GM23248 (cell line): Measurements from ENCODE around the gene SH3BP2. TPM values are rescaled to one million over a fixed set of nuclear protein-coding genes. Genes with fewer than 3 reads are reported as not detected.
A peak's percentile ranks its signal among the peaks of the same experiment; 100 is the strongest.

Experiments used
- DNase-seq: peaks from one replicate; pipeline ENCODE4 v3.0.0-alpha.2; 2015
- H2AFZ ChIP-seq: fragments of 200-600 bp; sonication (generic); 2 replicates; pipeline ENCODE4 v1.6.1; 2016; ENCODE audit warnings: antibody characterized with exemption
- H3F3A ChIP-seq: fragments of 200-600 bp; sonication (generic); 2 replicates; pipeline ENCODE4 v1.6.1; 2016; ENCODE audit warnings: mild to moderate bottlenecking, antibody characterized with exemption, mixed run types; ENCODE audit not compliant: insufficient read depth
- H3K27ac ChIP-seq: fragments of 200-600 bp; sonication (generic); 2 replicates; pipeline ENCODE4 v1.5.1; 2016; ENCODE audit warnings: mild to moderate bottlenecking
- H3K27me3 ChIP-seq: fragments of 200-600 bp; sonication (generic); replicated peaks from 2 replicates; pipeline ENCODE4 v1.6.1; 2016; ENCODE audit warnings: mild to moderate bottlenecking; ENCODE audit not compliant: insufficient read depth
- H3K36me3 ChIP-seq: fragments of 200-600 bp; sonication (generic); 2 replicates; pipeline ENCODE4 v1.6.1; 2016; ENCODE audit warnings: low read depth, mild to moderate bottlenecking
- H3K4me1 ChIP-seq: fragments of 200-600 bp; sonication (generic); 2 replicates; pipeline ENCODE4 v1.6.1; 2016; ENCODE audit warnings: mild to moderate bottlenecking; ENCODE audit not compliant: insufficient read depth
- H3K4me2 ChIP-seq: fragments of 200-600 bp; sonication (generic); one replicate; pipeline ENCODE4 v1.6.1; 2016; ENCODE audit warnings: mild to moderate bottlenecking; ENCODE audit not compliant: unreplicated experiment
- H3K4me3 ChIP-seq: fragments of 200-600 bp; sonication (generic); 2 replicates; pipeline ENCODE4 v1.5.1; 2016; ENCODE audit warnings: mild to moderate bottlenecking
- H3K79me2 ChIP-seq: fragments of 200-600 bp; sonication (generic); 2 replicates; pipeline ENCODE4 v1.6.1; 2016; ENCODE audit warnings: mild to moderate bottlenecking; ENCODE audit not compliant: insufficient read depth
- H3K9ac ChIP-seq: fragments of 200-600 bp; sonication (generic); 2 replicates; pipeline ENCODE4 v1.6.1; 2016; ENCODE audit warnings: mild to moderate bottlenecking
- H3K9me2 ChIP-seq: fragments of 200-600 bp; sonication (generic); 2 replicates; pipeline ENCODE4 v1.6.1; 2016; ENCODE audit warnings: mixed run types, mild to moderate bottlenecking, moderate library complexity; ENCODE audit not compliant: insufficient read depth
- H3K9me3 ChIP-seq: fragments of 200-600 bp; sonication (generic); one replicate; pipeline ENCODE4 v1.6.1; 2017; ENCODE audit warnings: low read depth
- H4K20me1 ChIP-seq: fragments of 200-600 bp; sonication (generic); 2 replicates; pipeline ENCODE4 v1.6.0; 2016; ENCODE audit not compliant: insufficient read depth
- EZH2 ChIP-seq: fragments of 200-600 bp; sonication (generic); IDR thresholded peaks from 2 replicates; pipeline ENCODE4 v1.6.1; 2018; ENCODE audit warnings: antibody characterized with exemption, mild to moderate bottlenecking; ENCODE audit not compliant: insufficient read depth, poor library complexity, severe bottlenecking
- EZH2phosphoT487 ChIP-seq: fragments of 200-600 bp; sonication (generic); IDR thresholded peaks from 2 replicates; pipeline ENCODE4 v1.6.1; 2018; ENCODE audit warnings: antibody characterized with exemption, moderate library complexity, mild to moderate bottlenecking, low read depth; ENCODE audit not compliant: insufficient read depth
- WGBS, 2 experiments: methylation state at CpG; one replicate each; pipeline ENCODE4 v1.1.6; 2015 to 2017; ENCODE audit warnings: low lambda C conversion rate in 2 of 2, low coverage in 1 of 2; ENCODE audit errors: missing lambda C conversion rate in 2 of 2; 5-methylcytosine and 5-hydroxymethylcytosine counted together
- in situ Hi-C: fragments of 300-500 bp; cut with MboI; formaldehyde crosslinking; loops from 2 replicates; pipeline ENCODE4 v1.15.0; 2020
- polyA plus RNA-seq: library from polyadenylated mRNA; unstranded; fragments of >200 nt; fragmentation: Nextera tagmentation; extraction: Ambion mirVana; gene quantifications from 2 replicates; pipeline ENCODE4 v1.2.1, GENCODE V29; 2016
- total RNA-seq: library from RNA; depleted of rRNA; stranded (reverse); fragments of >200 nt; shearing (Covaris generic); gene quantifications from 2 replicates; pipeline ENCODE4 v1.2.3, GENCODE V29; 2014

Gene SH3BP2
- total and polyA plus RNA-seq, 2 experiments from 2014 or later, result 20.9 to 31.2 TPM

DNA sequence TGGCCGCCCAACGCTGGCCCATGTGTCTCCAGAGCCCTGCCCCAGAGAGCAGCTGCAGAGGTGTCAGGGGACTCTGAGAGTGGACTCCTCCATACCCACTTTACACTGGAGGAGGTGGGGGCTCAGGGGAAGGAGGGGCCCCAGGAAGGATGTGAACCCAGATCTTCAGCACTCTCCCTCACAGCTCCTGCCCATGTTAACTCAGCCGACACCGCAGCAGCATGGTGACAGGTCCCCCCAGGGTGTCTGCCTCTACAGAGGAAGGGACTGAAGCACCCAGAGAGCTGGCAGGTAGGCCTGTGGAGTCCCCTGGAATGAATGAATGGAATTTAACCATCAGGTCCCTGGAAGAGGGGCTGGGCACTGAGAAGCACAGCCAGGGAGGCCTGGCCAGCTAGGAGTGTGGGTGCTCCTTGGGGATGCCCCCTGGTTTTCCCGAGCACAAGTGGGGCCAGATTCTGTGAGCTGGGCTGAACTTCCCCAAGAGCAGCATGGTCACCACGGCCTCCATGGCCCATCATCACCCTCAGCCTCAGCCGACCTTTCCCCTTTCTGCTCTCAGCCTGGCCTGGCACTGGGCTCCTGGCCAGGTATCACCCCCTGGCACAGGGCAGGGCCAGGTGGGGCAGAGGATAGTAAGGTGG lies 21.9 kb downstream of the SH3BP2 start:
- Histone ChIP-seq H3K9ac (no peak overlapping the region), H3K27ac (no peak overlapping the region), H3K79me2 (peaks cover 85% of the 10 kb centered on the region)

DNA sequence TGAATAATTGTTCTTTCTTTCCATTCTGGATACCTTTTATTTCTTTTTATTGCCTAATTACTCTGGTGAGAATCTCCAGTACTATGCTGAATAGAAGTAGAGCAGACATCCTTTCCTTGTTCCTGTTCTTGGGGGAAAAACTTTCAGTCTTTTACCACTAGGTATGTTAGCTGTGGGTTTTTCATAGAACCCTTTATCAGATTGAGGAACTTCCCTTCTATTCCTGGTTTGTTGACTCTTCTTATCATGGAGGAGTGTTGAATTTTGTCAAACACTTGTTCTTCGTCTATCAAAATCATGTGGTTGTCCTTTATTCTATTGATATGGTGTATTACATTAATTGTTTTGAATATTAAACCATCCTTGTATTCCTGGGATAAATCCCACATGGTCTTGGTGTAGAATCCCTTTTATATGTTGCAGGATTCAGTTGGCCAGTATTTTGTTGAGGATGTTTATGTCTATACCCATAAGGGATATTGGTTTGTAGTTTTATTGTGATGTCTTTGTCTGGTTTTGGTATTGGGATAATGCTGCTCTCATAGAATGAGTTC lies 23.6 kb downstream of the SH3BP2 start:
- Histone ChIP-seq H3K36me3 (no peaks in the 10 kb centered on the region), H3K9me2 (no peaks in the 10 kb centered on the region), H4K20me1 (no peaks in the 10 kb centered on the region), H3K4me3 (no peak overlapping the region), H3K79me2 (peaks cover 80% of the 10 kb centered on the region), H3K27ac (no peak overlapping the region), H3K27me3 (no peaks in the 10 kb centered on the region), H3F3A (peaks cover 9% of the 10 kb centered on the region; the same call in 1 of the 2 replicates), H3K4me2 (no peak overlapping the region), H2AFZ (no peak overlapping the region), H3K9ac (no peak overlapping the region), H3K4me1 (peaks cover 11% of the 10 kb centered on the region), H3K9me3 (no peaks in the 10 kb centered on the region)
- TF ChIP-seq EZH2, result no peak
- TF ChIP-seq EZH2phosphoT487, result no peak
- in situ Hi-C loops, result no loop called here
- WGBS, 2 experiments, result 98 to 100% methylated on average over 1 of the region's 1 CpG
- DNase-seq, result no peak

More for the DNA sequence above, 21.9 kb downstream of the SH3BP2 start:
- in situ Hi-C loops, result no loop called here
- Histone ChIP-seq H3K4me3 (no peak overlapping the region), H3K9me2 (no peaks in the 10 kb centered on the region), H4K20me1 (no peaks in the 10 kb centered on the region), H3K36me3 (no peaks in the 10 kb centered on the region), H3K9me3 (no peaks in the 10 kb centered on the region), H3K4me2 (no peak overlapping the region), H3K27me3 (no peaks in the 10 kb centered on the region), H3K4me1 (peaks cover 11% of the 10 kb centered on the region), H2AFZ (no peak overlapping the region), H3F3A (peaks cover 9% of the 10 kb centered on the region; the same call in 1 of the 2 replicates)
- 72 to 74% methylated on average over 7 of the region's 7 CpGs for WGBS, 2 experiments
- no peak for TF ChIP-seq EZH2phosphoT487
- TF ChIP-seq EZH2, result no peak
- DNase-seq, result no peak

DNA sequence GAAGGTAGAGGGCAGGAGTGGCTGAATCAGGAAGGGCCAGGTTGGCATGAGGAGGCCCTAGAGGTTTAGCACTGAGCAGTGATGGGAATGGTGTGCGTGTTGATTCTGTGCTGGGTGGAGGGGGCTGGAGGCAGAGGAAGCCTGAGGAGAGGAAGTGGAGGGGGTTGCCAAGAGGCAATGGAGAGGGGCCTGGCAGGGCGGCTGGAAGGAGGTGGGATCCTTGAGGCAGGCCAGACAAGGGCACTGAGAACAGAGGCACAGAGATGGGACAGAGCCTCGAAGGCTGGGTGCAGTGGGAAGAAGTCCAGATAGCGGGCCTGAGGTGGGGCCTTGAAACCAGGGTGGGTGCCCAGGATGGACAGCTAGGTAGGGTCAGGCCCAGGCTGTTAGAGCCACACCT lies 24.3 kb downstream of the SH3BP2 start:
- Histone ChIP-seq H3K4me1 (peaks cover 7% of the 10 kb centered on the region), H3K27me3 (no peaks in the 10 kb centered on the region), H3K4me2 (no peak overlapping the region), H3K9me3 (no peaks in the 10 kb centered on the region), H3K4me3 (no peak overlapping the region), H3F3A (peaks cover 9% of the 10 kb centered on the region; the same call in 1 of the 2 replicates), H3K36me3 (no peaks in the 10 kb centered on the region), H3K79me2 (peaks cover 76% of the 10 kb centered on the region), H3K27ac (no peak overlapping the region), H3K9ac (no peak overlapping the region), H3K9me2 (no peaks in the 10 kb centered on the region), H2AFZ (no peak overlapping the region), H4K20me1 (no peaks in the 10 kb centered on the region)
- WGBS, 2 experiments, result 89 to 90% methylated on average over 4 of the region's 4 CpGs
- no peak for DNase-seq
- no peak for TF ChIP-seq EZH2
- no peak for TF ChIP-seq EZH2phosphoT487
- in situ Hi-C loops, result no loop called here

DNA sequence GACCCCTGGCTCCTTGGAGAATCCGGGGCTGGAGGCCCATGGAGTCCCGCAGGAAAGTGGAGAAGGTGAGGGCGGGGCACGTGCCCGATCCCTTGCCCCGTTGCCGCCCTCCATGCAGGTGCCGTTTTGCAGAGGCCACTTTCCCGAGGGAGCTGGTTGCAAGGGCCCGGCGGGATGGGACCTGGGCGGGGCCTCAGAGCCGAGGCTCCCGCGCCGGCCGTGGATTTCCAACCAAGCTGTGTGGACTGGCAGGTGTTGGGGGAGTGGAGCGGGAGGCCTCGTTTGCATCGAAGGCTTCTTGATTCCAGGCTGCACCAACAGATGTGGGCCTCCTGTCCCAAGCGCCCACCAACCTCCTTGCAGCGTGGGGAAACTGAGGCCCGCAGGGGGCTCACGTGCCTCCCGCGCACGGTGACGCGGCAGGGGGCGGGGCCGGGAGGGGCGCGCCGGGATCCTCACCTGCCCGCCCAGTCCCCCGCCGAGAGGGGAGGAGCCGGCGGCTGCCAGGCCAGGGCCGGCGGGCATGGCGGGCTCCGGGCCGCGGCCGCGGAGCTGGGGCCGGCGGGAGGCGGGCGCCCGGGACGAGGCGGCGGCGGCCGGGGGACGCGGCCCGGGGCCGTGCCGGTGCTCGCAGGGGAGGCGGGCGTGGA lies 24.9 kb downstream of the SH3BP2 start:
- Histone ChIP-seq H3K4me3 (peak overlapping the region; percentile 72), H3K27ac (no peak overlapping the region), H3K79me2 (peaks cover 70% of the 10 kb centered on the region), H3K4me2 (peak overlapping the region; percentile 50), H3K27me3 (no peaks in the 10 kb centered on the region), H3K9me2 (no peaks in the 10 kb centered on the region), H3K9ac (peak overlapping the region; percentile 76), H3K4me1 (0 out of 2 replicates have a peak, but pooled peaks cover 3% of the 10 kb centered on the region), H3K9me3 (no peaks in the 10 kb centered on the region), H4K20me1 (no peaks in the 10 kb centered on the region), H2AFZ (no peak overlapping the region), H3K36me3 (no peaks in the 10 kb centered on the region), H3F3A (peaks cover 9% of the 10 kb centered on the region; the same call in 1 of the 2 replicates)
- no peak for TF ChIP-seq EZH2
- no peak for TF ChIP-seq EZH2phosphoT487
- peak; percentile 53 for DNase-seq
- in situ Hi-C loops, result no loop called here
- 10 to 24% methylated on average over 22 to 61 of the region's 65 CpGs for WGBS, 2 experiments
